Osteoblast (primary cell): ENCODE data around the gene CD164L2. TPM values are rescaled to one million over a fixed set of nuclear protein-coding genes. Genes with fewer than 3 reads are reported as not detected.
A peak's percentile ranks its signal among the peaks of the same experiment; 100 is the strongest.

Experiments used
- DNase-seq: peaks from one replicate; pipeline ENCODE4 v3.0.0; 2011; ENCODE audit warnings: low spot score, mixed read lengths; ENCODE audit not compliant: insufficient read length; ENCODE audit errors: missing footprints
- H2AFZ ChIP-seq: 2 replicates; pipeline ENCODE4 v1.6.0; 2011; ENCODE audit warnings: mild to moderate bottlenecking, low read length
- H3K27ac ChIP-seq: 2 replicates; pipeline ENCODE4 v1.5.1; 2011; ENCODE audit warnings: mild to moderate bottlenecking, low read depth, low read length, moderate library complexity
- H3K27me3 ChIP-seq: 2 replicates; pipeline ENCODE4 v1.6.0; 2012; ENCODE audit warnings: mild to moderate bottlenecking, control low read depth, inconsistent platforms, low read length, moderate library complexity; ENCODE audit not compliant: insufficient read depth
- H3K36me3 ChIP-seq: 2 replicates; pipeline ENCODE4 v1.5.1; 2011; ENCODE audit warnings: mild to moderate bottlenecking, low read length, control low read depth, moderate library complexity; ENCODE audit not compliant: insufficient read depth
- H3K4me1 ChIP-seq: 2 replicates; pipeline ENCODE4 v1.5.1; 2011; ENCODE audit warnings: mild to moderate bottlenecking, low read length, control low read depth, moderate library complexity; ENCODE audit not compliant: insufficient read depth
- H3K4me2 ChIP-seq: 2 replicates; pipeline ENCODE4 v1.6.0; 2011; ENCODE audit warnings: mild to moderate bottlenecking, low read length; ENCODE audit not compliant: insufficient read depth
- H3K4me3 ChIP-seq: fragments of 200-600 bp; sonication (generic); 3 replicates; pipeline ENCODE4 v1.5.1; 2012; ENCODE audit warnings: mild to moderate bottlenecking, low read length, inconsistent platforms; ENCODE audit not compliant: insufficient read depth
- H3K79me2 ChIP-seq: 2 replicates; pipeline ENCODE4 v1.6.0; 2012; ENCODE audit warnings: mild to moderate bottlenecking, low read length, control low read depth, inconsistent platforms; ENCODE audit not compliant: insufficient read depth
- H3K9me3 ChIP-seq: 2 replicates; pipeline ENCODE4 v1.5.1; 2011; ENCODE audit warnings: low read depth, low read length, control low read depth
- H4K20me1 ChIP-seq: 2 replicates; pipeline ENCODE4 v1.6.0; 2012; ENCODE audit warnings: mild to moderate bottlenecking, low read length, control low read depth; ENCODE audit not compliant: insufficient read depth
- CTCF ChIP-seq: IDR thresholded peaks from 2 replicates; pipeline ENCODE4 v1.5.1; 2011; ENCODE audit warnings: mild to moderate bottlenecking, low read depth, low read length, moderate library complexity; ENCODE audit errors: extremely low read depth
- total RNA-seq: library from RNA; depleted of rRNA; stranded (reverse); fragments of >200 nt; gene quantifications from 2 replicates; pipeline ENCODE4 v1.2.3, GENCODE V29; 2012

Gene CD164L2
- total RNA-seq, 1 donor = not detected

- Histone ChIP-seq H3K27me3 (no peaks in the 10 kb centered on the region), H3K4me2 (no peak overlapping the region), H3K4me1 (peaks cover 14% of the 10 kb centered on the region), H3K4me3 (no peak overlapping the region), H3K9me3 (no peaks in the 10 kb centered on the region), H3K36me3 (peaks cover 24% of the 10 kb centered on the region), H3K79me2 (no peaks in the 10 kb centered on the region), H2AFZ (no peak overlapping the region), H4K20me1 (peaks cover 4% of the 10 kb centered on the region), H3K27ac (no peak overlapping the region)
- peak; percentile 81 for DNase-seq
- TF ChIP-seq CTCF = no peak
Observed at GRCh38 chr1:27338751-27339150, 44.4 kb downstream of the CD164L2 start.

- Histone ChIP-seq H4K20me1 (peaks cover 19% of the 10 kb centered on the region), H3K4me1 (peaks cover 9% of the 10 kb centered on the region), H3K27me3 (no peaks in the 10 kb centered on the region), H3K79me2 (peaks cover 5% of the 10 kb centered on the region), H2AFZ (no peak overlapping the region), H3K9me3 (no peaks in the 10 kb centered on the region), H3K36me3 (peaks cover 40% of the 10 kb centered on the region), H3K4me2 (no peak overlapping the region), H3K27ac (no peak overlapping the region), H3K4me3 (no peak overlapping the region)
- TF ChIP-seq CTCF = no peak
- peak; percentile 67 for DNase-seq
Observed at GRCh38 chr1:27336756-27337155, 46.4 kb downstream of the CD164L2 start.

GRCh38 chr1:27335506-27336422 lies 47.4 kb downstream of the CD164L2 start:
- TF ChIP-seq CTCF = no peak
- Histone ChIP-seq H3K4me2 (no peak overlapping the region), H4K20me1 (peaks cover 19% of the 10 kb centered on the region), H3K27ac (no peak overlapping the region), H3K36me3 (peaks cover 40% of the 10 kb centered on the region), H3K79me2 (peaks cover 12% of the 10 kb centered on the region), H3K4me3 (no peak overlapping the region), H3K9me3 (no peaks in the 10 kb centered on the region), H3K4me1 (no peaks in the 10 kb centered on the region), H3K27me3 (no peaks in the 10 kb centered on the region), H2AFZ (no peak overlapping the region)
- peak; percentile 79 for DNase-seq

GRCh38 chr1:27333717-27334279 lies 49.3 kb downstream of the CD164L2 start:
- Histone ChIP-seq H2AFZ (no peak overlapping the region), H3K4me3 (no peak overlapping the region), H3K79me2 (peaks cover 28% of the 10 kb centered on the region), H3K36me3 (peaks cover 46% of the 10 kb centered on the region), H3K9me3 (no peaks in the 10 kb centered on the region), H3K4me1 (no peaks in the 10 kb centered on the region), H3K27me3 (no peaks in the 10 kb centered on the region), H3K4me2 (no peak overlapping the region), H4K20me1 (peaks cover 25% of the 10 kb centered on the region), H3K27ac (no peak overlapping the region)
- peak; percentile 47 for DNase-seq
- no peak for TF ChIP-seq CTCF
